HepG2 (cell line): ENCODE results near the gene YBX2. TPM values are rescaled to one million over a fixed set of nuclear protein-coding genes. Genes with fewer than 3 reads are reported as not detected.

ENCODE experiments used
- BRCA1 ChIP-seq: sonication (generic); formaldehyde crosslinking; IDR thresholded peaks from 2 replicates; pipeline ENCODE4 v1.4.0; 2020; ENCODE audit warnings: missing genetic modification reagents
- KLF6 ChIP-seq: IDR thresholded peaks from 2 replicates; pipeline ENCODE4 v1.8.0; 2016; ENCODE audit warnings: missing biosample characterization, missing genetic modification reagents
- MLLT10 ChIP-seq: sonication (generic); formaldehyde crosslinking; IDR thresholded peaks from 2 replicates; pipeline ENCODE4 v1.4.0; 2020; ENCODE audit warnings: missing genetic modification reagents
- NFYB ChIP-seq: sonication (generic); formaldehyde crosslinking; IDR thresholded peaks from 2 replicates; pipeline ENCODE4 v1.4.0; 2020; ENCODE audit warnings: missing genetic modification reagents
- RBFOX2 ChIP-seq: fragments of 200-400 bp; formaldehyde crosslinking; IDR thresholded peaks from 2 replicates; pipeline ENCODE4 v1.6.1; 2017; ENCODE audit warnings: low read depth, mild to moderate bottlenecking, low read length
- SAFB2 ChIP-seq: sonication (generic); formaldehyde crosslinking; IDR thresholded peaks from 2 replicates; pipeline ENCODE4 v1.5.1; 2020; ENCODE audit warnings: missing genetic modification reagents, low read depth, mild to moderate bottlenecking, borderline replicate concordance
- U2AF1 ChIP-seq: fragments of 200-400 bp; formaldehyde crosslinking; optimal IDR thresholded peaks from 2 replicates; pipeline ENCODE3; 2017; ENCODE audit warnings: mild to moderate bottlenecking, low read depth, low read length
- ZSCAN21 ChIP-seq: sonication (generic); formaldehyde crosslinking; IDR thresholded peaks from 2 replicates; pipeline ENCODE4 v1.8.0; 2022; ENCODE audit warnings: mild to moderate bottlenecking, missing genetic modification reagents, moderate library complexity, borderline replicate concordance
- polyA plus RNA-seq, 8 experiments: library from polyadenylated mRNA; depleted of rRNA in 3 of 8; stranded (reverse) in 7 of 8; unstranded in 1 of 8; fragments of >200 nt; fragmentation: Illumina TruSeq in 4 of 8; extraction: Trizol in 4 of 8; gene quantifications; 2 replicates each; pipeline versions ENCODE4 v1.2.1 to v1.2.3, GENCODE V29; 2011 to 2016; ENCODE audit warnings: low read depth in 4 of 8, missing spikeins in 1 of 8, mixed read lengths in 1 of 8; ENCODE audit not compliant: insufficient read depth in 1 of 8
- total RNA-seq, 5 experiments: library from RNA; depleted of rRNA; stranded (reverse); fragments of >200 nt; fragmentation: Illumina TruSeq; extraction: Trizol; gene quantifications; 2 replicates each; pipeline ENCODE4 v1.2.3, GENCODE V29; 2016; ENCODE audit warnings: low read depth in 1 of 5
- TF ChIP-seq, protein P1 (sequence below), 2 experiments: sonication (generic) in 1 of 2; formaldehyde crosslinking in 1 of 2; IDR thresholded peaks; 2 replicates each; pipeline versions ENCODE4 v1.6.1 to v1.9.0; 2014 to 2022; ENCODE audit warnings: antibody characterized with exemption in 1 of 2, borderline replicate concordance in 1 of 2, inconsistent platforms in 1 of 2, low read depth in 1 of 2, missing genetic modification reagents in 1 of 2
- TF ChIP-seq, protein P2 (sequence below): sonication (generic); formaldehyde crosslinking; IDR thresholded peaks from 2 replicates; pipeline ENCODE4 v1.4.0; 2020; ENCODE audit warnings: mild to moderate bottlenecking, low read depth, missing genetic modification reagents
- TF ChIP-seq, protein P3 (sequence below): sonication (generic); formaldehyde crosslinking; IDR thresholded peaks from 2 replicates; pipeline ENCODE4 v1.4.0; 2020; ENCODE audit warnings: low read depth, missing genetic modification reagents
- TF ChIP-seq, protein P4 (sequence below): sonication (generic); formaldehyde crosslinking; IDR thresholded peaks from 2 replicates; pipeline ENCODE4 v1.9.0; 2021; ENCODE audit warnings: missing genetic modification reagents, mild to moderate bottlenecking, borderline replicate concordance

YBX2 gene
- total and polyA plus RNA-seq, 2 of the 13 experiments (the other 11 are each of a cell fraction or from before 2014, with no cell fraction given), result 0.12 to 0.22 TPM

- TF ChIP-seq, protein P1, sequence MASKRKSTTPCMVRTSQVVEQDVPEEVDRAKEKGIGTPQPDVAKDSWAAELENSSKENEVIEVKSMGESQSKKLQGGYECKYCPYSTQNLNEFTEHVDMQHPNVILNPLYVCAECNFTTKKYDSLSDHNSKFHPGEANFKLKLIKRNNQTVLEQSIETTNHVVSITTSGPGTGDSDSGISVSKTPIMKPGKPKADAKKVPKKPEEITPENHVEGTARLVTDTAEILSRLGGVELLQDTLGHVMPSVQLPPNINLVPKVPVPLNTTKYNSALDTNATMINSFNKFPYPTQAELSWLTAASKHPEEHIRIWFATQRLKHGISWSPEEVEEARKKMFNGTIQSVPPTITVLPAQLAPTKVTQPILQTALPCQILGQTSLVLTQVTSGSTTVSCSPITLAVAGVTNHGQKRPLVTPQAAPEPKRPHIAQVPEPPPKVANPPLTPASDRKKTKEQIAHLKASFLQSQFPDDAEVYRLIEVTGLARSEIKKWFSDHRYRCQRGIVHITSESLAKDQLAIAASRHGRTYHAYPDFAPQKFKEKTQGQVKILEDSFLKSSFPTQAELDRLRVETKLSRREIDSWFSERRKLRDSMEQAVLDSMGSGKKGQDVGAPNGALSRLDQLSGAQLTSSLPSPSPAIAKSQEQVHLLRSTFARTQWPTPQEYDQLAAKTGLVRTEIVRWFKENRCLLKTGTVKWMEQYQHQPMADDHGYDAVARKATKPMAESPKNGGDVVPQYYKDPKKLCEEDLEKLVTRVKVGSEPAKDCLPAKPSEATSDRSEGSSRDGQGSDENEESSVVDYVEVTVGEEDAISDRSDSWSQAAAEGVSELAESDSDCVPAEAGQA (IDR thresholded peaks at IDR 0.05; ENCODE audit: low read depth), result 0 out of 2 replicates have a peak, but pooled peaks have one; percentile 10
- TF ChIP-seq, protein P1 (CRISPR knock-in tag; IDR thresholded peaks at IDR 0.05; ENCODE audit: borderline replicate concordance), result no peak
- no peak for TF ChIP-seq SAFB2 (CRISPR knock-in tag)
- TF ChIP-seq MLLT10 (CRISPR knock-in tag), result no peak
- peak; percentile 21; the same call in 1 of the 2 replicates for TF ChIP-seq NFYB
- TF ChIP-seq RBFOX2, result peak; percentile 72
- TF ChIP-seq BRCA1 (CRISPR knock-in tag), result no peak
- TF ChIP-seq, protein P2, sequence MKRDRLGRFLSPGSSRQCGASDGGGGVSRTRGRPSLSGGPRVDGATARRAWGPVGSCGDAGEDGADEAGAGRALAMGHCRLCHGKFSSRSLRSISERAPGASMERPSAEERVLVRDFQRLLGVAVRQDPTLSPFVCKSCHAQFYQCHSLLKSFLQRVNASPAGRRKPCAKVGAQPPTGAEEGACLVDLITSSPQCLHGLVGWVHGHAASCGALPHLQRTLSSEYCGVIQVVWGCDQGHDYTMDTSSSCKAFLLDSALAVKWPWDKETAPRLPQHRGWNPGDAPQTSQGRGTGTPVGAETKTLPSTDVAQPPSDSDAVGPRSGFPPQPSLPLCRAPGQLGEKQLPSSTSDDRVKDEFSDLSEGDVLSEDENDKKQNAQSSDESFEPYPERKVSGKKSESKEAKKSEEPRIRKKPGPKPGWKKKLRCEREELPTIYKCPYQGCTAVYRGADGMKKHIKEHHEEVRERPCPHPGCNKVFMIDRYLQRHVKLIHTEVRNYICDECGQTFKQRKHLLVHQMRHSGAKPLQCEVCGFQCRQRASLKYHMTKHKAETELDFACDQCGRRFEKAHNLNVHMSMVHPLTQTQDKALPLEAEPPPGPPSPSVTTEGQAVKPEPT, result 0 out of 2 replicates have a peak, but pooled peaks have one; percentile 1
- no peak for TF ChIP-seq U2AF1
- TF ChIP-seq, protein P3, sequence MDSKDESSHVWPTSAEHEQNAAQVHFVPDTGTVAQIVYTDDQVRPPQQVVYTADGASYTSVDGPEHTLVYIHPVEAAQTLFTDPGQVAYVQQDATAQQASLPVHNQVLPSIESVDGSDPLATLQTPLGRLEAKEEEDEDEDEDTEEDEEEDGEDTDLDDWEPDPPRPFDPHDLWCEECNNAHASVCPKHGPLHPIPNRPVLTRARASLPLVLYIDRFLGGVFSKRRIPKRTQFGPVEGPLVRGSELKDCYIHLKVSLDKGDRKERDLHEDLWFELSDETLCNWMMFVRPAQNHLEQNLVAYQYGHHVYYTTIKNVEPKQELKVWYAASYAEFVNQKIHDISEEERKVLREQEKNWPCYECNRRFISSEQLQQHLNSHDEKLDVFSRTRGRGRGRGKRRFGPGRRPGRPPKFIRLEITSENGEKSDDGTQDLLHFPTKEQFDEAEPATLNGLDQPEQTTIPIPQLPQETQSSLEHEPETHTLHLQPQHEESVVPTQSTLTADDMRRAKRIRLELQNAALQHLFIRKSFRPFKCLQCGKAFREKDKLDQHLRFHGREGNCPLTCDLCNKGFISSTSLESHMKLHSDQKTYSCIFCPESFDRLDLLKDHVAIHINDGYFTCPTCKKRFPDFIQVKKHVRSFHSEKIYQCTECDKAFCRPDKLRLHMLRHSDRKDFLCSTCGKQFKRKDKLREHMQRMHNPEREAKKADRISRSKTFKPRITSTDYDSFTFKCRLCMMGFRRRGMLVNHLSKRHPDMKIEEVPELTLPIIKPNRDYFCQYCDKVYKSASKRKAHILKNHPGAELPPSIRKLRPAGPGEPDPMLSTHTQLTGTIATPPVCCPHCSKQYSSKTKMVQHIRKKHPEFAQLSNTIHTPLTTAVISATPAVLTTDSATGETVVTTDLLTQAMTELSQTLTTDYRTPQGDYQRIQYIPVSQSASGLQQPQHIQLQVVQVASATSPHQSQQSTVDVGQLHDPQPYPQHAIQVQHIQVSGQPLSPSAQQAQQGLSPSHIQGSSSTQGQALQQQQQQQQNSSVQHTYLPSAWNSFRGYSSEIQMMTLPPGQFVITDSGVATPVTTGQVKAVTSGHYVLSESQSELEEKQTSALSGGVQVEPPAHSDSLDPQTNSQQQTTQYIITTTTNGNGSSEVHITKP (CRISPR knock-in tag), result no peak
- TF ChIP-seq, protein P4, sequence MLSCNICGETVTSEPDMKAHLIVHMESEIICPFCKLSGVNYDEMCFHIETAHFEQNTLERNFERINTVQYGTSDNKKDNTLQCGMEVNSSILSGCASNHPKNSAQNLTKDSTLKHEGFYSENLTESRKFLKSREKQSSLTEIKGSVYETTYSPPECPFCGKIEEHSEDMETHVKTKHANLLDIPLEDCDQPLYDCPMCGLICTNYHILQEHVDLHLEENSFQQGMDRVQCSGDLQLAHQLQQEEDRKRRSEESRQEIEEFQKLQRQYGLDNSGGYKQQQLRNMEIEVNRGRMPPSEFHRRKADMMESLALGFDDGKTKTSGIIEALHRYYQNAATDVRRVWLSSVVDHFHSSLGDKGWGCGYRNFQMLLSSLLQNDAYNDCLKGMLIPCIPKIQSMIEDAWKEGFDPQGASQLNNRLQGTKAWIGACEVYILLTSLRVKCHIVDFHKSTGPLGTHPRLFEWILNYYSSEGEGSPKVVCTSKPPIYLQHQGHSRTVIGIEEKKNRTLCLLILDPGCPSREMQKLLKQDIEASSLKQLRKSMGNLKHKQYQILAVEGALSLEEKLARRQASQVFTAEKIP, result no peak
- 0 out of 2 replicates have a peak, but pooled peaks have one; percentile 49 for TF ChIP-seq ZSCAN21 (CRISPR knock-in tag)
- peak; percentile 44; the same call in 1 of the 2 replicates for TF ChIP-seq KLF6
These were observed 52.4 kb downstream of the YBX2 start, which contains the start of gene GABARAP (continued) for GRCh38 chr17:7241783-7242716.
